Activated T-helper 1 cell treated with anti-CD3 and anti-CD28 coated beads, Interleukin-12 subunit alpha, Interleukin-12 subunit beta, Interleukin-2, Interleukin-4 antibody, amounts not matched to agents 30 ng/mL and 10 ng/mL and 1 ng/mL, durations not matched to agents 14 hours and 24 hours and 36 hours (primary cell): ENCODE measurements around the gene RUSF1. TPM values are rescaled to one million over a fixed set of nuclear protein-coding genes. Genes with fewer than 3 reads are reported as not detected.
A peak's percentile ranks its signal among the peaks of the same experiment; 100 is the strongest.

ENCODE experiments used
- DNase-seq: peaks from one replicate; pipeline ENCODE4 v3.0.0; 2021; ENCODE audit warnings: low spot score
- H3K27ac Mint-ChIP-seq: one replicate; pipeline ENCODE4 v1.8.0; 2021; ENCODE audit warnings: mild to moderate bottlenecking, mixed read lengths
- H3K27me3 Mint-ChIP-seq: one replicate; pipeline ENCODE4 v1.8.0; 2022; ENCODE audit warnings: mild to moderate bottlenecking, moderate library complexity, mixed read lengths; ENCODE audit not compliant: insufficient read depth
- H3K36me3 Mint-ChIP-seq: one replicate; pipeline ENCODE4 v1.8.0; 2021; ENCODE audit warnings: low read depth, mixed read lengths
- H3K4me1 Mint-ChIP-seq: one replicate; pipeline ENCODE4 v1.8.0; 2021; ENCODE audit warnings: low read depth, mixed read lengths
- H3K4me3 Mint-ChIP-seq: one replicate; pipeline ENCODE4 v1.8.0; 2021; ENCODE audit warnings: mild to moderate bottlenecking, moderate library complexity, mixed read lengths
- H3K9me3 Mint-ChIP-seq: one replicate; pipeline ENCODE4 v1.8.0; 2021; ENCODE audit warnings: mixed read lengths
- intact Hi-C: fragments of 100-400 bp; cut with micrococcal nuclease; formaldehyde crosslinking; loops from one replicate; pipeline ENCODE4 v1.15.1; 2024
- total RNA-seq: library from RNA; stranded (reverse); gene quantifications from 2 replicates; pipeline ENCODE4 v1.2.3, GENCODE V29; 2022

Gene RUSF1
- total RNA-seq, 1 donor from 2014 or later, result 42.2 TPM

- no peaks in the 10 kb centered on the region for H3K36me3 Mint-ChIP-seq
- H3K27me3 Mint-ChIP-seq, result peaks cover 9% of the 10 kb centered on the region
- H3K4me1 Mint-ChIP-seq, result peaks cover 26% of the 10 kb centered on the region
- H3K9me3 Mint-ChIP-seq, result no peaks in the 10 kb centered on the region
- H3K27ac Mint-ChIP-seq, result peak overlapping the region; percentile 63
- intact Hi-C loops, result loop anchor here (2.0 to 10.0 kb wide), 9 partner anchors 21 to 487 kb away; partner anchors contain the start of genes FUS, ITGAX, KAT8 and PYDC1
- peak overlapping the region; percentile 80 for H3K4me3 Mint-ChIP-seq
- DNase-seq, result no peak
Observed at GRCh38 chr16:31441956-31442355, 66.2 kb downstream of the RUSF1 start.

- Mint-ChIP-seq H3K9me3 (no peaks in the 10 kb centered on the region), H3K4me3 (no peak overlapping the region), H3K4me1 (peaks cover 19% of the 10 kb centered on the region), H3K27ac (no peak overlapping the region), H3K27me3 (peaks cover 9% of the 10 kb centered on the region), H3K36me3 (no peaks in the 10 kb centered on the region)
- intact Hi-C loops, result loop anchor here (5.0 to 10.0 kb wide), 5 partner anchors 223 to 486 kb away; partner anchors contain the start of genes KAT8, PYDC1, SETD1A and VKORC1
- DNase-seq, result no peak
Observed at GRCh38 chr16:31440516-31441184, 67.5 kb downstream of the RUSF1 start.

GRCh38 chr16:31439519-31439918, 68.7 kb downstream of the RUSF1 start:
- intact Hi-C loops, result no loop called here
- Mint-ChIP-seq H3K4me3 (peak overlapping the region; percentile 19), H3K36me3 (no peaks in the 10 kb centered on the region), H3K27ac (no peak overlapping the region), H3K27me3 (peaks cover 4% of the 10 kb centered on the region), H3K9me3 (no peaks in the 10 kb centered on the region), H3K4me1 (peaks cover 19% of the 10 kb centered on the region)
- DNase-seq, result no peak

Other genes starting within 250 kb of the RUSF1 start
- gene ITGAM, start 248.4 kb downstream of the RUSF1 start, total RNA-seq, result 14.2 and 16.8 TPM in 2 replicates
- gene ITGAX, start 153.2 kb downstream of the RUSF1 start, total RNA-seq, result 63.8 and 65.0 TPM in 2 replicates
- gene ITGAD, start 115.1 kb downstream of the RUSF1 start, total RNA-seq, result not detected in 2 replicates
- not detected in 2 replicates for gene COX6A2, start 80.0 kb downstream of the RUSF1 start, total RNA-seq
- 0.21 and 0.22 TPM in 2 replicates for gene ZNF843, start 65.6 kb downstream of the RUSF1 start, total RNA-seq
- 11.2 and 12.7 TPM in 2 replicates for gene ARMC5, start 48.9 kb downstream of the RUSF1 start, total RNA-seq
- 0.78 and 1.2 TPM in 2 replicates for gene TGFB1I1, start 36.2 kb downstream of the RUSF1 start, total RNA-seq
- not detected in 2 replicates for gene SLC5A2, start 25.3 kb downstream of the RUSF1 start, total RNA-seq
- not detected in 2 replicates for gene AHSP, start 19.5 kb upstream of the RUSF1 start, total RNA-seq